Gastrocnemius medialis (tissue), 4 donors: ENCODE measurements around the gene SEMA4C. TPM values are rescaled to one million over a fixed set of nuclear protein-coding genes. Genes with fewer than 3 reads are reported as not detected.

Experiments used
- ATAC-seq, 2 donors: fragments of 150-250 bp; one replicate each; pipeline ENCODE4 v1.9.1; 2016
- DNase-seq, 2 donors: peaks; one replicate each; pipeline ENCODE4 v3.0.0-alpha.2; 2019
- H3K27ac ChIP-seq, 4 donors: fragments of 200-600 bp; sonication (generic); 1 replicate in 1 of 4; 2 replicates in 3 of 4; pipeline ENCODE4 v1.5.1; 2016 to 2018; ENCODE audit warnings: mild to moderate bottlenecking in 2 of 4, moderate library complexity in 1 of 4
- H3K27me3 ChIP-seq, 3 donors: fragments of 200-600 bp; sonication (generic) in 2 of 3; 1 replicate in 1 of 3; 2 replicates in 2 of 3; pipeline versions ENCODE4 v1.5.1 to v1.6.0; 2016 to 2019; ENCODE audit warnings: mild to moderate bottlenecking in 1 of 3, moderate library complexity in 1 of 3
- H3K36me3 ChIP-seq, 2 donors: fragments of 200-600 bp; sonication (generic) in 1 of 2; one replicate each; pipeline ENCODE4 v1.5.1; 2017 to 2018
- H3K4me1 ChIP-seq, 2 donors: fragments of 200-600 bp; sonication (generic) in 1 of 2; one replicate each; pipeline ENCODE4 v1.5.1; 2016 to 2017; ENCODE audit warnings: mild to moderate bottlenecking in 2 of 2
- H3K4me3 ChIP-seq, 4 donors: fragments of 200-600 bp; sonication (generic) in 3 of 4; 1 replicate in 1 of 4; 2 replicates in 3 of 4; pipeline ENCODE4 v1.5.1; 2016 to 2019; ENCODE audit warnings: mild to moderate bottlenecking in 2 of 4
- H3K9me3 ChIP-seq, 3 donors: fragments of 200-600 bp; sonication (generic) in 2 of 3; 1 replicate in 1 of 3; 2 replicates in 2 of 3; pipeline ENCODE4 v1.5.1; 2016 to 2019
- POLR2A ChIP-seq, 2 donors: fragments of 450-650 bp; IDR thresholded peaks; one replicate each; pipeline ENCODE4 v1.6.1; 2017; ENCODE audit warnings: antibody characterized with exemption in 2 of 2, mild to moderate bottlenecking in 2 of 2, moderate library complexity in 2 of 2
- in situ Hi-C, 4 donors: fragments of 200-750 bp; cut with MboI; loops; one replicate each; pipeline versions ENCODE4 v1.15.0 to v1.8.0; 2017; ENCODE audit warnings: low sequenced_read_pairs in 4 of 4
- intact Hi-C: fragments of 100-400 bp; cut with DNase I; formaldehyde crosslinking; loops from one replicate; pipeline ENCODE4 v1.15.1; 2023; ENCODE audit warnings: low total_unique reads
- total RNA-seq, 4 donors: library from RNA; depleted of rRNA; stranded (reverse); fragments of >200 nt; gene quantifications; one replicate each; pipeline versions ENCODE4 v1.1.0 to v1.2.3, GENCODE V29; 2016
- TF ChIP-seq, protein P1 (sequence below), 5 experiments: fragments of 450-650 bp in 3 of 5; fragments of 200-600 bp in 2 of 5; sonication (generic) in 2 of 5; IDR thresholded peaks in 4 of 5; conservative IDR thresholded peaks in 1 of 5; 1 replicate in 4 of 5; 2 replicates in 1 of 5; pipeline ENCODE4 v1.5.1; 2016 to 2019; ENCODE audit warnings: antibody characterized with exemption in 5 of 5, mild to moderate bottlenecking in 3 of 5, moderate library complexity in 3 of 5

Gene SEMA4C, protein sequence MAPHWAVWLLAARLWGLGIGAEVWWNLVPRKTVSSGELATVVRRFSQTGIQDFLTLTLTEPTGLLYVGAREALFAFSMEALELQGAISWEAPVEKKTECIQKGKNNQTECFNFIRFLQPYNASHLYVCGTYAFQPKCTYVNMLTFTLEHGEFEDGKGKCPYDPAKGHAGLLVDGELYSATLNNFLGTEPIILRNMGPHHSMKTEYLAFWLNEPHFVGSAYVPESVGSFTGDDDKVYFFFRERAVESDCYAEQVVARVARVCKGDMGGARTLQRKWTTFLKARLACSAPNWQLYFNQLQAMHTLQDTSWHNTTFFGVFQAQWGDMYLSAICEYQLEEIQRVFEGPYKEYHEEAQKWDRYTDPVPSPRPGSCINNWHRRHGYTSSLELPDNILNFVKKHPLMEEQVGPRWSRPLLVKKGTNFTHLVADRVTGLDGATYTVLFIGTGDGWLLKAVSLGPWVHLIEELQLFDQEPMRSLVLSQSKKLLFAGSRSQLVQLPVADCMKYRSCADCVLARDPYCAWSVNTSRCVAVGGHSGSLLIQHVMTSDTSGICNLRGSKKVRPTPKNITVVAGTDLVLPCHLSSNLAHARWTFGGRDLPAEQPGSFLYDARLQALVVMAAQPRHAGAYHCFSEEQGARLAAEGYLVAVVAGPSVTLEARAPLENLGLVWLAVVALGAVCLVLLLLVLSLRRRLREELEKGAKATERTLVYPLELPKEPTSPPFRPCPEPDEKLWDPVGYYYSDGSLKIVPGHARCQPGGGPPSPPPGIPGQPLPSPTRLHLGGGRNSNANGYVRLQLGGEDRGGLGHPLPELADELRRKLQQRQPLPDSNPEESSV
- 1 to 10 TPM; 3.2 to 8.6 (median 6.5) TPM for total RNA-seq

DNA sequence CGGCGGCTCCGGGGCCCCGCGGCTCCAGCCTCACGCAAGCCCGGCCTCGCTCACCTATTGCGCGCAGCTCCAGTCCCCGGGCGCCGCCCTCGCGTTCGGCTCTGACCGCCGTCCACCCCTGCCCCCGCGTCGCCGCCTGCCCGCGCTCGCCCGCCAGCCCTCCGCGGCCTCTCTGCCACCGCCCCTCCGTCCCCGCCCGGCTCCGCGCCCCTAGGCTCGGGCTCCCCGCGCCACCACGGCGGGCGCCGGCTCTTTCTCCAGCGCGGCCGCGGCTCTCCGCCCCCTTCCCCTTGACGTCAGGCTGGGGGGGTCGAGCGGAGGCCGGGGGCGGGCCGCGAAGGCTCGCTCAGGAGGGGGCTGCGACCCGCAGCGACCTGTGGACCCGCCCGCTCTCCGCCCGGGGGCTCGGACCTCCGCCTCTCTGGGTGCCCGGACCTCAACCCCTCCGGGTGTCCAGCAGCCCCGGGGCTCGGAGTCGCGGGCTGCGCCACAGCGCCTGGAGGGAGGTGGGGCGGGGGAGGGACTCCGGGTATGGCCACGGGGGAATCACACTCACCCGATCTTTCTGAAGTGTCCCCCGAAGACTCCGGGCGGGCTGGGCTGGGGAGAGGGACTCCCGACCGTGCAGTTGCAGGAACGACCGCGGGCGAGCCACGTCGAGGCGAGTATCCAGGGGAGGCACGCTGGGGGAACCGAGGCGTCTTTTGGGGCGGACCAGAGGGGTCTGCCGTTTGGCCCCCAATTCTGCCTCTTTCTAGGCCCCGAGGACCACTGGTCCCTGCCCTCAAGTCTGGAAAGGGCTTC, at the start of gene SEMA4C:
TSS of gene SEMA4C (minus strand) at position 259 of the 804 bp plus-strand sequence. CDS start 2,194 bp downstream, outside the sequence.
- peaks cover 37 to 41% of the 10 kb centered on the region in 2 donors for H3K4me1 ChIP-seq

DNA sequence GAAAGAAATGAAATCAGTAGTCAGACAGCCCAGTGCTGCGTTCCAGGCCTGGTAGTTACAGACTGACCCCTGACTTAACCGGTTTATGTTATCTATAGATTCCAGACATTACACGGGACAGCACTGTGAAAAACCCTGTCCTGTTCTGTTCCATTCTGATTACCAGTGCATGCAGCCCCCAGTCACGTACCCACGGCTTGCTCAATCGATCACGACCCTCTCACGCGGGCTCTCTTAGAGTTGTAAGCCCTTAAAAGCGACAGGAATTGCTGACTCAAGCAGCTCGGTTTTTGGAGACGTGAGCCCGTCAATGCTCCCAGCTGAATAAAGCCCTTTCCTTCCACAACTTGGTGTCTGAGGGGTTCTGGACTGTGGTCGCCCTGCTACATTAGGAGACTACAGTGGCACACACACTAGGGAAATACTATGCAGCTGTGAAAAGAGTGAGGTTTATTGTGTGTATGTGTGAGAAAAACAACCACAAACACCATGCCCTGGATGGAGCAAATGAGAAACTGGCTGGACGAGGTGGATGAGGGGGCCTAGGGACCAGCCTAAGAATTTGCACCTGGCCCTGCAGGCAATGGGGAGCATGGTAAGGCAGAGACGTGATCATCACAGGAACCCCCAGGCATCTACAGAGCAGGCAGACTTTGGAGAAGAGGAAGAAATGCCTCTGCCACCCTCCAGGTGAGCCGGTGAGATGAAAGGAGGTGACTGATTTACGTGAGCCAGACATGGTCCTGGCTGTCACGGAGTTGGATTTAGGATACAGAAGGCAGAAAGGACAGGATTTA, 49.1 kb upstream of the SEMA4C start:
- no peak for TF ChIP-seq POLR2A (IDR thresholded peaks at IDR 0.05)
- TF ChIP-seq, protein P1, sequence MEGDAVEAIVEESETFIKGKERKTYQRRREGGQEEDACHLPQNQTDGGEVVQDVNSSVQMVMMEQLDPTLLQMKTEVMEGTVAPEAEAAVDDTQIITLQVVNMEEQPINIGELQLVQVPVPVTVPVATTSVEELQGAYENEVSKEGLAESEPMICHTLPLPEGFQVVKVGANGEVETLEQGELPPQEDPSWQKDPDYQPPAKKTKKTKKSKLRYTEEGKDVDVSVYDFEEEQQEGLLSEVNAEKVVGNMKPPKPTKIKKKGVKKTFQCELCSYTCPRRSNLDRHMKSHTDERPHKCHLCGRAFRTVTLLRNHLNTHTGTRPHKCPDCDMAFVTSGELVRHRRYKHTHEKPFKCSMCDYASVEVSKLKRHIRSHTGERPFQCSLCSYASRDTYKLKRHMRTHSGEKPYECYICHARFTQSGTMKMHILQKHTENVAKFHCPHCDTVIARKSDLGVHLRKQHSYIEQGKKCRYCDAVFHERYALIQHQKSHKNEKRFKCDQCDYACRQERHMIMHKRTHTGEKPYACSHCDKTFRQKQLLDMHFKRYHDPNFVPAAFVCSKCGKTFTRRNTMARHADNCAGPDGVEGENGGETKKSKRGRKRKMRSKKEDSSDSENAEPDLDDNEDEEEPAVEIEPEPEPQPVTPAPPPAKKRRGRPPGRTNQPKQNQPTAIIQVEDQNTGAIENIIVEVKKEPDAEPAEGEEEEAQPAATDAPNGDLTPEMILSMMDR (IDR thresholded peaks at IDR 0.05 in 4 of 5, conservative IDR thresholded peaks at IDR 0.05 in 1 of 5), result no peak
- H3K4me3 ChIP-seq, result no peak overlapping the region
- in situ Hi-C loops, result no loop called here
- H3K36me3 ChIP-seq, result no peaks in the 10 kb centered on the region
- DNase-seq (no peak), ATAC-seq (no peak)
- no peaks in the 10 kb centered on the region for H3K27me3 ChIP-seq
- no peaks in the 10 kb centered on the region for H3K9me3 ChIP-seq
- peaks cover 0 to 3% of the 10 kb centered on the region in 2 donors for H3K4me1 ChIP-seq
- no peak overlapping the region for H3K27ac ChIP-seq
- intact Hi-C loops, result no loop called here

More for the DNA sequence above, at the start of gene SEMA4C:
- DNase-seq (no peak), ATAC-seq (peak; percentile 28 to 32)
- intact Hi-C loops, result loop anchor here (1.0 to 2.0 kb wide), 3 partner anchors 12 to 54 kb away; partner anchors contain the start of genes ANKRD39 and CNNM3
- Histone ChIP-seq H3K4me3 (peak within 1 kb of the TSS; percentile 74 to 95 (median 80)), H3K27me3 (no peaks in the 10 kb centered on the region), H3K36me3 (peaks cover 0 to 5% of the 10 kb centered on the region in 2 donors), H3K9me3 (no peaks in the 10 kb centered on the region), H3K27ac (peak within 1 kb of the TSS; percentile 86 to 90 (median 87))
- in situ Hi-C loops, result no loop called here
- peak; percentile 77 to 79 for TF ChIP-seq POLR2A (IDR thresholded peaks at IDR 0.05)
- TF ChIP-seq, protein P1 (IDR thresholded peaks at IDR 0.05 in 4 of 5, conservative IDR thresholded peaks at IDR 0.05 in 1 of 5), result peak in 1 of 5 experiments; percentile 11

DNA sequence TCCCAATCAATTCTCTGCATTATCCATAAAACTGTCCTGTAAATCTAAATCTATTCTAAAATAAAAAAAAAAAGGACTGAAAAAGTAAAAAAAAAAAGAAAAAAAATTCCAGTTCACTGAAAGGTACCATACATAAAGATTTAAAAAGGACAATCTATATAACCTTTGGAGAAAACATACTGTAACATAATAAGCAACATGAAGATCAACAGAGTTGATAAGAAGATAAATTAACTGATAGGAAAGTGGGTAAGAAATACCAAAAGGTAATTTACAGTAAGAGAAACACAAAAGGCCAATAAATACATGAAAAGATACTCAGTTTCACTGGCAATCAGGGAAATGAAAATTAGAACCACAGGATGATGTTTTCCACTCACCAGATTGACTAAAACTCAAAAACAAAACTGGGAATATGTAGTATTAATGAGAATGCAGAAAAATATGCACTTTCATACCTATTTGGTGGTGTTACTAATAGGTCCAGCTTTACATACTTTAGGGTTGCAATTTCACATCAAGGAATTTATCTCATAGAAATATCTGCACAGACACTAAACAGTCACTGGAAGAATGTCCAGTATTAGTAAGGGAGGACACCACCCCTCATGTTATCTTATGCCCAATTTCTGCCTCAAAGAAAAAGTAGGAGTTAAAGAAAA, 48.3 kb upstream of the SEMA4C start:
- DNase-seq (no peak), ATAC-seq (no peak)
- in situ Hi-C loops (no loop called here), intact Hi-C loops (no loop called here)
- peaks cover 0 to 3% of the 10 kb centered on the region in 2 donors for H3K4me1 ChIP-seq
- H3K36me3 ChIP-seq, result no peaks in the 10 kb centered on the region
- H3K27ac ChIP-seq, result no peak overlapping the region
- TF ChIP-seq POLR2A (IDR thresholded peaks at IDR 0.05), result no peak
- TF ChIP-seq, protein P1 (IDR thresholded peaks at IDR 0.05 in 4 of 5, conservative IDR thresholded peaks at IDR 0.05 in 1 of 5), result no peak
- no peaks in the 10 kb centered on the region for H3K27me3 ChIP-seq
- H3K4me3 ChIP-seq, result no peak overlapping the region
- H3K9me3 ChIP-seq, result no peaks in the 10 kb centered on the region
